Dermis microvascular lymphatic vessel endothelial cell (primary cell): ENCODE data around the gene NFATC3. TPM values are rescaled to one million over a fixed set of nuclear protein-coding genes. Genes with fewer than 3 reads are reported as not detected.
"Not testable (repeated sequence)": the region's sequence is repeated elsewhere in the genome, so short reads cannot be mapped to it uniquely, and the experiment has no call there.

Source experiments
- DNase-seq, 2 donors: peaks; one replicate each; pipeline versions ENCODE4 v3.0.0 to v3.0.0-alpha.2; 2010; ENCODE audit warnings: low read depth in 2 of 2
- total RNA-seq: library from RNA; depleted of rRNA; stranded (reverse); fragments of >200 nt; gene quantifications from 2 replicates; pipeline ENCODE4 v1.2.1, GENCODE V29; 2014

The NFATC3 gene
- total RNA-seq, 1 donor from 2014 or later, result 15.7 TPM

GRCh38 chr16:68088130-68088972 is 3.2 kb downstream of the NFATC3 start:
- no peak for DNase-seq

GRCh38 chr16:68089067-68089466 is 3.9 kb downstream of the NFATC3 start:
- DNase-seq, result no peak

GRCh38 chr16:68090130-68090529 is 5.0 kb downstream of the NFATC3 start:
- no peak for DNase-seq

- no peak for DNase-seq
Observed at GRCh38 chr16:68090533-68090932, 5.4 kb downstream of the NFATC3 start.

- DNase-seq, result peak in 1 of 2 donors; percentile 75
Observed at GRCh38 chr16:68091380-68092261, 6.5 kb downstream of the NFATC3 start.

GRCh38 chr16:68092275-68092674 is 7.1 kb downstream of the NFATC3 start:
- not testable (repeated sequence) for DNase-seq

GRCh38 chr16:68093816-68094613 is 8.8 kb downstream of the NFATC3 start:
- DNase-seq, result no peak

- DNase-seq, result no peak
Observed at GRCh38 chr16:68094614-68094934, 9.4 kb downstream of the NFATC3 start.

GRCh38 chr16:68096491-68096890 is 11.3 kb downstream of the NFATC3 start:
- DNase-seq, result no peak

- no peak for DNase-seq
Observed at GRCh38 chr16:68097088-68097487, 11.9 kb downstream of the NFATC3 start.

GRCh38 chr16:68097895-68098294 is 12.7 kb downstream of the NFATC3 start:
- DNase-seq, result no peak

- DNase-seq, result no peak
Observed at GRCh38 chr16:68100488-68100887, 15.3 kb downstream of the NFATC3 start.

GRCh38 chr16:68105611-68106010 is 20.4 kb downstream of the NFATC3 start:
- no peak for DNase-seq

GRCh38 chr16:68107230-68107928 is 22.2 kb downstream of the NFATC3 start:
- DNase-seq, result not testable (repeated sequence)

GRCh38 chr16:68109156-68109555 is 24.0 kb downstream of the NFATC3 start:
- not testable (repeated sequence) for DNase-seq

- DNase-seq, result not testable (repeated sequence)
Observed at GRCh38 chr16:68110611-68111010, 25.4 kb downstream of the NFATC3 start.

GRCh38 chr16:68111379-68111778 is 26.2 kb downstream of the NFATC3 start:
- DNase-seq, result no peak

GRCh38 chr16:68113059-68113761 is 28.0 kb downstream of the NFATC3 start:
- no peak for DNase-seq

GRCh38 chr16:68113765-68114240 is 28.6 kb downstream of the NFATC3 start:
- no peak for DNase-seq

GRCh38 chr16:68114939-68115338 is 29.8 kb downstream of the NFATC3 start:
- DNase-seq, result not testable (repeated sequence)
